ENCODE results near the gene SMARCE1.

SMARCE1 gene

DNA sequence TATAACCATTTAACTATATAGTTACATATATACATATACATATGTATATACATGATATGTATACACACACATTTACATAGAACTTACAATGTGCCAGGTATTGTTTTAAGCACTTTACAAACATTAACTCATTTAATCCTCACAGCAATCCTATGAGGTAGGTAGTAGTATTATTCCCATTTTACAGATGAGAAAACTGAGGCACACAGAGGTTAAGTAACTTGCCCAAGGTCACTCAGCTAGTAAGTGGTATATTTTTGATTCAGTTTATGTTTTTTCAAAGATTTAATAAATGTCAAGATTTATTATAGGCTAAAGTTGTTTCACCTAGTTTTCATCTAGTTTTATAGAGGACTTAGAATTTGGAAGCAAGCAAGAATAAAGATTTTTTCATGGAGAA, 10.8 kb upstream of the SMARCE1 start:
- no peak for TF ChIP-seq CTCF (IDR thresholded peaks at IDR 0.05; ENCODE audit: unreplicated experiment in 3 of 3)
- H3K4me3 Mint-ChIP-seq, result no peak overlapping the region
- no peaks in the 10 kb centered on the region for H3K4me1 Mint-ChIP-seq
- H3K36me3 Mint-ChIP-seq (ENCODE audit: low read depth), result no peaks in the 10 kb centered on the region
- no peak overlapping the region for H3K27ac Mint-ChIP-seq
- H3K27me3 Mint-ChIP-seq (ENCODE audit: low read depth), result peaks cover 6% of the 10 kb centered on the region
- H3K9me3 Mint-ChIP-seq, result no peaks in the 10 kb centered on the region

DNA sequence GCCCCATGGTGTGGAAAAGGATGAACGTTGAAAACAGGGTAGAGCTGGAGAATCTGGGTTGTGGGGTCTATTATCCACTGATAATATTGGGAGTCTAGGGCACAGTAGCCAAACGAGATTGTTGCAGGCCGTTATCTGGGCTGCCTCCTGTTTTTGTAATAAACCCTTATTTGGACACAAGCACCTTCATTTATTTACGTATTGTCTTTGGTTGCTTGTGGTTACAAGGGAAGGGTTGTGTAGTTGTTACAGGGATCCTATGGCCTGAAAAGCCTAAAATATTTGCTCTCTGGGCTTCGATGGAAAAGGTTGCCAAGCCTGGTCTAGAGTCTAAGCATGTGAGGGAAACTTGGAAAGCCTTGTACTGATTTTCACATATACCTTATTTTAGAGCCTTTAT, 4.3 kb upstream of the SMARCE1 start:
- Mint-ChIP-seq H3K4me3 (no peak overlapping the region), H3K36me3 (ENCODE audit: low read depth) (no peaks in the 10 kb centered on the region), H3K4me1 (peaks cover 16% of the 10 kb centered on the region), H3K9me3 (no peaks in the 10 kb centered on the region), H3K27me3 (ENCODE audit: low read depth) (no peaks in the 10 kb centered on the region), H3K27ac (no peak overlapping the region)
- TF ChIP-seq CTCF (IDR thresholded peaks at IDR 0.05; ENCODE audit: unreplicated experiment in 3 of 3), result no peak

GRCh38 chr17:40648384-40648968, 858 bp upstream of the SMARCE1 start:
- H3K27ac Mint-ChIP-seq, result peak overlapping the region; percentile 100
- H3K4me1 Mint-ChIP-seq, result peaks cover 40% of the 10 kb centered on the region
- TF ChIP-seq CTCF (IDR thresholded peaks at IDR 0.05; ENCODE audit: unreplicated experiment in 3 of 3), result no peak
- no peaks in the 10 kb centered on the region for H3K9me3 Mint-ChIP-seq
- H3K4me3 Mint-ChIP-seq, result peak overlapping the region; percentile 90 to 95 (median 95)
- no peaks in the 10 kb centered on the region for H3K27me3 Mint-ChIP-seq (ENCODE audit: low read depth)
- H3K36me3 Mint-ChIP-seq (ENCODE audit: low read depth), result peaks cover 20% of the 10 kb centered on the region

DNA sequence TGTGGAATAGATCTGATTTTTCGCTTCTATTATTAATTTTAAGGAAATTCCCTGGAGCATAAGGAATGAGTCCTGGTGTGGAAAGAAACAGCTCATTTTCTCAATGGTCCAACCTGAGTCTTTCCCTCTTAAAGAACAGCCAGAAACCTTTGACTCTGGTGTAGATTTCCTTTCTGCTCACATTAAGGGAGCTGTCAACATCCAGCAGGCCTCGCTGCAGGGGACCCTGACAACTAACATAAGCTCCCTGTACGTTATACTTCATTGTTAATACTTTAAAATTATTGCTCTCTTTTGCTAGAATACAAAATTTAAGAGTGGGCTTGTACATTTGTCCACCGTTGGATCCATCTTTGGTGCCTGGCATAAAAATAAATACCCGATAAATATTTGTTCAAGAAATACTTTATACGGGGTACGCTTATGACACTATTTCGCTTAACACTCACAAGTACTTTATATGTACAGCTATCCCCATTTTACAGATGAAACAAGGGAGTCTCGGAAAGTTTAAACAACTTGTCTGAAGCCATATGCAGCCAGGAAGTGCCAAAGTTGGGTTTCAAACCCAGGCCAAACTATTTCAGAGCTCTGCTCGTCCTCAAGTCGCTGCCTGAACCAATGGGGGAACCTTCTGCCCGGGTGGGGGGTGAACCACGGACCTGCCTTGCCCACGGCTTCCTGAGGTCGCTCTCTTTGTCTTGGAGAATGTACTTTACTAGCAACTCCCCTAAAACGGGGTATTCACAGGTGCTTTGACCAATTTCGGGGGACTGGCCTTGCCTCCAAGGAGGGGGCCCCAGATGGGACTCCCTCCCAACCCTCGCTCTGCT, 611 bp downstream of the SMARCE1 start:
- Mint-ChIP-seq H3K4me1 (peaks cover 49% of the 10 kb centered on the region), H3K9me3 (no peaks in the 10 kb centered on the region), H3K27ac (peak overlapping the region; percentile 100), H3K27me3 (ENCODE audit: low read depth) (no peaks in the 10 kb centered on the region), H3K36me3 (ENCODE audit: low read depth) (peaks cover 32% of the 10 kb centered on the region), H3K4me3 (peak overlapping the region; percentile 90 to 95 (median 95))
- no peak for TF ChIP-seq CTCF (IDR thresholded peaks at IDR 0.05; ENCODE audit: unreplicated experiment in 3 of 3)

GRCh38 chr17:40645943-40646342, 1.7 kb downstream of the SMARCE1 start:
- Mint-ChIP-seq H3K4me3 (peak overlapping the region; percentile 90 to 95 (median 95)), H3K27ac (peak overlapping the region; percentile 50 to 100 (median 69)), H3K9me3 (no peaks in the 10 kb centered on the region), H3K36me3 (ENCODE audit: low read depth) (peaks cover 37% of the 10 kb centered on the region), H3K4me1 (peaks cover 52% of the 10 kb centered on the region), H3K27me3 (ENCODE audit: low read depth) (no peaks in the 10 kb centered on the region)
- TF ChIP-seq CTCF (IDR thresholded peaks at IDR 0.05; ENCODE audit: unreplicated experiment in 3 of 3), result no peak

All from nephron (organoid).